ENCODE data around the gene TRAPPC2L.

DNA sequence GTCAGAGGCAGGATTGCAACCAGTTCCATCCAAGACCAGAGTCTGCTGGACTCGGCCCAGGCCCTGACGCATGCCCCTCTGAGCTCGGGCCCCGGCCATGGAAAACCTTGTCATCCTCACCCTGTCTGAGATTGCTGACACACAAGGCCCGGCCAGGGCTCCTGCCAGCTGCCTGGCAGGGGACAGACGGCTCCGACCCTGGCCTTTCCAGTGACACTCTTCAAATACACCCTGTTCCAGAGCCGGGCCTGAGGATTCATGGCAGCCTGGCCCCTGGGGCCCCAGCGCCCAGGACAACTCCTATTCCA is 12.7 kb downstream of the TRAPPC2L start:
- no peak for TF ChIP-seq POLR2A (IDR thresholded peaks at IDR 0.05)
- no peak for TF ChIP-seq CTCF (IDR thresholded peaks at IDR 0.05)
